ENCODE measurements around the gene RUNX1. TPM values are rescaled to one million over a fixed set of nuclear protein-coding genes. Genes with fewer than 3 reads are reported as not detected.

RUNX1 gene
- polyA plus RNA-seq, 3 donors, result 6.2 to 49.7 (median 8.7) TPM

GRCh38 chr21:34965200-34966174 lies 83.6 kb downstream of the RUNX1 start:
- H3K9ac ChIP-seq (ENCODE audit: insufficient read depth, low read length, poor library complexity, severe bottlenecking), result no peak overlapping the region
- no peak overlapping the region for H2AFZ ChIP-seq (ENCODE audit: insufficient read depth, low read depth, low read length, poor library complexity, severe bottlenecking)
- WGBS (ENCODE audit: insufficient coverage), result 65% methylated on average over 5 of the region's 10 CpGs
- H4K20me1 ChIP-seq (ENCODE audit: insufficient read depth, low read length), result peaks cover 85% of the 10 kb centered on the region
- H3K27me3 ChIP-seq (ENCODE audit: control insufficient read depth in 2 of 2, insufficient read depth in 2 of 2, low read length in 2 of 2), result no peaks in the 10 kb centered on the region
- H3K4me2 ChIP-seq (replicated peaks; ENCODE audit: extremely low read depth, low read length, poor library complexity, severe bottlenecking), result peak overlapping the region; percentile 16
- Mint-ChIP-seq H3K36me3 (peaks cover 32 to 41% of the 10 kb centered on the region in 2 donors), H3K4me1 (peaks cover 80% of the 10 kb centered on the region), H3K4me3 (peak overlapping the region; percentile 28 to 54), H3K9me3 (no peaks in the 10 kb centered on the region), H3K27ac (peak overlapping the region in 6 of 7 donors; percentile 38 to 88 (median 81)), H3K27me3 (ENCODE audit: low read depth in 3 of 3) (no peaks in the 10 kb centered on the region)
- H3K4me1 ChIP-seq (ENCODE audit: control insufficient read depth in 1 of 2, insufficient read depth in 2 of 2, low read length in 2 of 2), result peaks cover 58 to 81% of the 10 kb centered on the region in 2 donors
- no peak for TF ChIP-seq CTCF (IDR thresholded peaks at IDR 0.05)
- no peak overlapping the region for H3K4me3 ChIP-seq (replicated peaks in 1 of 3; ENCODE audit: low read depth in 2 of 3, low read length in 3 of 3)
- intact Hi-C loops (cut with micrococcal nuclease), result loop anchor here in 1 of 2 donors (5.0 kb wide), 1 partner anchor 62 kb away; no protein-coding TSS in a partner anchor
- peak overlapping the region in 1 of 2 donors; percentile 43 for H3K27ac ChIP-seq (ENCODE audit: low read depth in 1 of 2, low read length in 2 of 2)
- H3K9me3 ChIP-seq (replicated peaks in 1 of 2; ENCODE audit: control insufficient read depth in 1 of 2, insufficient read depth in 1 of 2, low read length in 2 of 2), result no peaks in the 10 kb centered on the region
- peak in 2 of 3 donors; percentile 37 to 58 for DNase-seq
- no peaks in the 10 kb centered on the region for H3K36me3 ChIP-seq (replicated peaks in 1 of 2; ENCODE audit: control insufficient read depth in 1 of 2, insufficient read depth in 2 of 2, low read length in 2 of 2)
- peaks cover 96% of the 10 kb centered on the region for H3K79me2 ChIP-seq (ENCODE audit: insufficient read depth, low read length)

- Histone ChIP-seq H4K20me1 (ENCODE audit: insufficient read depth, low read length) (peaks cover 75% of the 10 kb centered on the region), H3K79me2 (ENCODE audit: insufficient read depth, low read length) (peaks cover 89% of the 10 kb centered on the region), H3K4me2 (replicated peaks; ENCODE audit: extremely low read depth, low read length, poor library complexity, severe bottlenecking) (no peak overlapping the region), H3K9me3 (replicated peaks in 1 of 2; ENCODE audit: control insufficient read depth in 1 of 2, insufficient read depth in 1 of 2, low read length in 2 of 2) (no peaks in the 10 kb centered on the region), H3K9ac (ENCODE audit: insufficient read depth, low read length, poor library complexity, severe bottlenecking) (no peak overlapping the region), H3K27ac (ENCODE audit: low read depth in 1 of 2, low read length in 2 of 2) (peak overlapping the region in 1 of 2 donors; percentile 33), H3K36me3 (replicated peaks in 1 of 2; ENCODE audit: control insufficient read depth in 1 of 2, insufficient read depth in 2 of 2, low read length in 2 of 2) (no peaks in the 10 kb centered on the region), H2AFZ (ENCODE audit: insufficient read depth, low read depth, low read length, poor library complexity, severe bottlenecking) (no peak overlapping the region), H3K4me3 (replicated peaks in 1 of 3; ENCODE audit: low read depth in 2 of 3, low read length in 3 of 3) (no peak overlapping the region), H3K4me1 (ENCODE audit: control insufficient read depth in 1 of 2, insufficient read depth in 2 of 2, low read length in 2 of 2) (peaks cover 30 to 54% of the 10 kb centered on the region in 2 donors), H3K27me3 (ENCODE audit: control insufficient read depth in 2 of 2, insufficient read depth in 2 of 2, low read length in 2 of 2) (no peaks in the 10 kb centered on the region)
- TF ChIP-seq CTCF (IDR thresholded peaks at IDR 0.05), result no peak
- Mint-ChIP-seq H3K4me3 (no peak overlapping the region), H3K9me3 (no peaks in the 10 kb centered on the region), H3K4me1 (peaks cover 63% of the 10 kb centered on the region), H3K27me3 (ENCODE audit: low read depth in 3 of 3) (no peaks in the 10 kb centered on the region), H3K27ac (peak overlapping the region in 6 of 7 donors; percentile 27 to 88 (median 53)), H3K36me3 (peaks cover 42 to 53% of the 10 kb centered on the region in 2 donors)
- peak in 1 of 3 donors; percentile 20 for DNase-seq
- intact Hi-C loops (cut with micrococcal nuclease), result no loop called here
- WGBS (ENCODE audit: insufficient coverage), result 97% methylated on average over 5 of the region's 16 CpGs
Measured at GRCh38 chr21:34962586-34963222, 86.4 kb downstream of the RUNX1 start.
